ENCODE results near the gene VENTX. TPM values are rescaled to one million over a fixed set of nuclear protein-coding genes. Genes with fewer than 3 reads are reported as not detected.

The VENTX gene, protein sequence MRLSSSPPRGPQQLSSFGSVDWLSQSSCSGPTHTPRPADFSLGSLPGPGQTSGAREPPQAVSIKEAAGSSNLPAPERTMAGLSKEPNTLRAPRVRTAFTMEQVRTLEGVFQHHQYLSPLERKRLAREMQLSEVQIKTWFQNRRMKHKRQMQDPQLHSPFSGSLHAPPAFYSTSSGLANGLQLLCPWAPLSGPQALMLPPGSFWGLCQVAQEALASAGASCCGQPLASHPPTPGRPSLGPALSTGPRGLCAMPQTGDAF
- total RNA-seq (under 1 TPM in 1 of 2 donors, not detected in 1; 0.06 TPM), polyA plus RNA-seq (ENCODE audit: insufficient read length in 2 of 2) (under 1 TPM; 0.14 to 0.24 TPM)
- long read RNA-seq, donor 1: 0 reads
- long read RNA-seq, donor 2: 0 reads
- long read RNA-seq, donor 3: 0 reads
- long read RNA-seq, donor 4: 0 reads

DNA sequence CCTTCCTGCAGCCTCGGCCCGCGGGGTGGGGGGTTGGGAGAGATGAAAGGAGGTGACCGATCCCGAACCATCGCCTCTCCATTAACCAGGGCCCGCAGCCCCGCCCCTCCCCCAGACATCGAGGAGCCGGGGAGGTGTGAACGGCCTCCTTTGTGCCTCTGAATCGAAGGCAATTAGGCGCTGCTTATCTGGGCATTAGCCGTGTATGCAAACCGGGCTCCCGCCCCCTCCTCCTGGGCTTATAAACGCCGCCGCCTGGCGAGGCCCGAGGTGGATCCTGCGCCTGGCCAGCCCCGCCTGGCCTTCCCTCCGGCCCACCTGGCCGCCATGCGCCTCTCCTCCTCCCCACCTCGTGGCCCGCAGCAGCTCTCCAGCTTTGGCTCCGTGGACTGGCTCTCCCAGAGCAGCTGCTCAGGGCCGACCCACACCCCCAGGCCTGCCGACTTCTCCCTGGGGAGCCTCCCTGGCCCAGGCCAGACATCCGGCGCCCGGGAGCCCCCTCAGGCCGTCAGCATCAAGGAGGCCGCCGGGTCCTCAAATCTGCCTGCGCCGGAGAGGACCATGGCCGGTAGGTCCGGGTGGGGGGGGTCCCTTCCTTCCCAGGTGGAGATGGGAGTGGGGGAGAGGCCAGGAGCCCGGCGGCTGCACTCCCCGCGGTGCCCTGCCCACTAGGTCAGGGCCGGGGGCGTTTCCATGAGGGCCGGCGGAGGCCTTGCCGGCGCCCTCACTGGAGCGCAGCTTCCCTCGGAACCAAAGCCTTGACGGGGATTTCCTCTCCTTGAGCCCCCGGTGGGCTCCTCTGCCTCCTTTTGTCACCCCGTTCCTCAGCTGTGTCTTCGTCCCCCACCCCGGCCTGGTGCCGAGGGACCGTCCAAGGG is at the start of gene VENTX:
Gene VENTX, plus strand, starts transcription at position 268 of the 878 bp plus-strand sequence. Its CDS starts 60 bp downstream, at position 328.
- H3K4me1 ChIP-seq (ENCODE audit: control insufficient read depth, insufficient read depth, low read length): peaks cover 11% of the 10 kb centered on the region
- WGBS (ENCODE audit: insufficient coverage): 2% methylated on average over 54 of the region's 60 CpGs
- no peak within 1 kb of the TSS for H3K27ac ChIP-seq (ENCODE audit: low read depth, low read length)
- H3K36me3 ChIP-seq (ENCODE audit: control insufficient read depth, insufficient read depth, low read length): no peaks in the 10 kb centered on the region
- no peaks in the 10 kb centered on the region for H3K9me3 ChIP-seq (ENCODE audit: control insufficient read depth, insufficient read depth, low read length)
- no peak for DNase-seq (ENCODE audit: low read depth in 4 of 6, low spot score in 6 of 6)
- H3K4me3 ChIP-seq (ENCODE audit: low read depth, low read length): no peak within 1 kb of the TSS
- H3K27me3 ChIP-seq (ENCODE audit: control insufficient read depth, insufficient read depth, low read length): peaks cover 79% of the 10 kb centered on the region

DNA sequence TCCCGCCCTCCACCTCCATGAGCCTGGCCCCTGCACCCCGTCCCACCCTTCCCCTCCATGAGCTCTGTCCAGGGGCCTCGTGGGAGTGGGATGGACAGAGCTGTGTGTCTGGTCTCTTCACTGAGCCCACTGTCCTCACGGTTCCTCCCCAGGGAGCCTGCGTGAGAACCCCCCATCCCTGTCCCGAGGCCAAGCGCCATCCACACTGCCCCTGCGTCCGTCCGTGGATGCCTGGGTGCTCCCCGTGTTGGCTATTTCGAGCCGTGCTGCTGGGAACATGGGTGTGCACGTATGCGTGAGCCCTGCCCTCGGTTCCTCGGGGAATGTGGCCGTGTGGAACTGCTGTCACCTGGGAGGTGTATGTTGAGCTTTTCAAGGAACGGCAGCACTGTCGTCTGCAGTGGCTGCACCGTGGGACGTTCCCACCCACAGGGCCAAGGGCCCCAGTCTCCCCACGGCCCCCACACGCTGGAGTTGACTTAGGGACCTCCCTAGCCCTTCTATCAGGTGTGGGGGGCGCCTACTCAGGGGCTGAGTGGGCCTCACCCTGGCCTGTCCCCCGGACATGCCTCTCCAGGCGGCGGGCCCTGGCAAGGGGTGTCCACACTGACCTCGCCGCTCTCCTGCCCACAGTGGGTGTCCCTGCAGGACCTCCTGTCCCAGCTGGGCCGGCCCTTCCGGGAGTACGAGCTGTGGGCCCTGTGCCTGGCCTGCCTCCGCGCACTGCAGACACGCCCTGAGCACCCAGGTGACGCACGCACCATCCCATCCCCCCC is 49.6 kb upstream of the VENTX start:
- Histone ChIP-seq H3K4me1 (ENCODE audit: control insufficient read depth, insufficient read depth, low read length) (no peaks in the 10 kb centered on the region), H3K27me3 (ENCODE audit: control insufficient read depth, insufficient read depth, low read length) (peaks cover 2% of the 10 kb centered on the region), H3K36me3 (ENCODE audit: control insufficient read depth, insufficient read depth, low read length) (peaks cover 75% of the 10 kb centered on the region), H3K4me3 (ENCODE audit: low read depth, low read length) (no peak overlapping the region), H3K9me3 (ENCODE audit: control insufficient read depth, insufficient read depth, low read length) (no peaks in the 10 kb centered on the region), H3K27ac (ENCODE audit: low read depth, low read length) (no peak overlapping the region)
- WGBS (ENCODE audit: insufficient coverage): 87% methylated on average over 28 of the region's 38 CpGs
- no peak for DNase-seq (ENCODE audit: low read depth in 4 of 6, low spot score in 6 of 6)

DNA sequence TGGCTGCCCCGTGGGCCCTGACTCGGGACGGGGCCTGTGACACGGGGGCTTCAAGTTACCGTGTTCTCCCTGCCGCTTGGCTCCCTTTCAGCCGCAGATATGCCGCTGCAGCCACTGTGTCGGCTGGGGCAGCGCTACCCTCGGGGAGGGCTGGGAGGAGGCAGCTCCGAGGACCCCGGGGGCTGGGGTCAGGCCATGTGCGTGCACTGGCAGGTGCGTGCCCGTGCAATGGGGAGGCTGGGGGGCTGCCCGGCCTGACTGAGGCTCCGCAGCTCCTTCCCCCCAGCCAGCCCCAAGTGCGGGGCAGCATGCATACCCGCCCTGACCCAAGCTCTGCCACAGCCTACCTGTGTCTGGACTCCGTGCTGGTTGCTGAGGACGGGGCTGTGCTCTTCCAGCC is 48.4 kb upstream of the VENTX start:
- H3K4me3 ChIP-seq (ENCODE audit: low read depth, low read length): no peak overlapping the region
- no peak for DNase-seq (ENCODE audit: low read depth in 4 of 6, low spot score in 6 of 6)
- H3K4me1 ChIP-seq (ENCODE audit: control insufficient read depth, insufficient read depth, low read length): no peaks in the 10 kb centered on the region
- H3K9me3 ChIP-seq (ENCODE audit: control insufficient read depth, insufficient read depth, low read length): no peaks in the 10 kb centered on the region
- WGBS (ENCODE audit: insufficient coverage): 84% methylated on average over 22 of the region's 22 CpGs
- H3K27me3 ChIP-seq (ENCODE audit: control insufficient read depth, insufficient read depth, low read length): peaks cover 2% of the 10 kb centered on the region
- H3K27ac ChIP-seq (ENCODE audit: low read depth, low read length): no peak overlapping the region
- peaks cover 63% of the 10 kb centered on the region for H3K36me3 ChIP-seq (ENCODE audit: control insufficient read depth, insufficient read depth, low read length)

DNA sequence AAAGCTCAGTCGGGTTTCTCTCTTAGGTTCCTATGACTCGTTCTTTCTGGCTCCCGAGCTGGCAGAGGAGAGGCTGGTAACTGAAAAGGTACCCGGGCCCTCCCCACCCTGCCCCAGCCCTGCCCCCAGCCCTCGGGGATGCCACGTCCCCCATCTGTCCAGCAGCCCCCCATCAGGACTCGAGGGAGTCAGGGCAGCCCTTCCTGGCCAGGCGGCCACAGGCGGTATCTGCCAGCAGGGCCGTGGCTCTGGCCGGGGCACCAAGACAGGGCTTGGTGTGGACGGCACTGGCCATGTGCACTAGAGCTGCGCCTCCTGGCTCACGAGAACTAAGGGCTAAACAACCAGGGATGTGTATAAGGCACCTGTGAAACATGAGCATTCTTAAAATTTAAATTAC is 47.9 kb upstream of the VENTX start:
- 92% methylated on average over 8 of the region's 14 CpGs for WGBS (ENCODE audit: insufficient coverage)
- no peaks in the 10 kb centered on the region for H3K4me1 ChIP-seq (ENCODE audit: control insufficient read depth, insufficient read depth, low read length)
- H3K27me3 ChIP-seq (ENCODE audit: control insufficient read depth, insufficient read depth, low read length): peaks cover 2% of the 10 kb centered on the region
- no peak for DNase-seq (ENCODE audit: low read depth in 4 of 6, low spot score in 6 of 6)
- H3K36me3 ChIP-seq (ENCODE audit: control insufficient read depth, insufficient read depth, low read length): peaks cover 58% of the 10 kb centered on the region
- no peaks in the 10 kb centered on the region for H3K9me3 ChIP-seq (ENCODE audit: control insufficient read depth, insufficient read depth, low read length)
- H3K27ac ChIP-seq (ENCODE audit: low read depth, low read length): no peak overlapping the region
- H3K4me3 ChIP-seq (ENCODE audit: low read depth, low read length): no peak overlapping the region

DNA sequence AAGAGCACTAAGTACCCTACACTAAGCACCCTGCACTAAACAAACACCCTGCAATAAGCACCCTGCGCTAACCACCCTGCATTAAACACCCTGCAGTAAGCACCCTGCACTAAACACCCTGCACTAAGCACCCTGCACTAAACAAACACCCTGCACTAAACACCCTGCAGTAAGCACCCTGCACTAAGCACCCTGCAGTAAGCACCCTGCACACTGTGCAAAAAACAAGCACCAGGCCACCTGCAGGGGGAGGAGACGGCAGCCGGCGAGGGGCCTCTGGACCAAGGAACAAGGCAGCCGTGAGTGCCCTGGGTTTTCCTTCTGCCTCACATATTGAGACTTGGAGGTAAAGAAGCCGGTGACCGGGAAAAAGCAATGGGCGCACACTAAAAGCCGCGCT is 47.4 kb upstream of the VENTX start:
- H3K27me3 ChIP-seq (ENCODE audit: control insufficient read depth, insufficient read depth, low read length): peaks cover 2% of the 10 kb centered on the region
- peaks cover 57% of the 10 kb centered on the region for H3K36me3 ChIP-seq (ENCODE audit: control insufficient read depth, insufficient read depth, low read length)
- DNase-seq (ENCODE audit: low read depth in 4 of 6, low spot score in 6 of 6): no peak

DNA sequence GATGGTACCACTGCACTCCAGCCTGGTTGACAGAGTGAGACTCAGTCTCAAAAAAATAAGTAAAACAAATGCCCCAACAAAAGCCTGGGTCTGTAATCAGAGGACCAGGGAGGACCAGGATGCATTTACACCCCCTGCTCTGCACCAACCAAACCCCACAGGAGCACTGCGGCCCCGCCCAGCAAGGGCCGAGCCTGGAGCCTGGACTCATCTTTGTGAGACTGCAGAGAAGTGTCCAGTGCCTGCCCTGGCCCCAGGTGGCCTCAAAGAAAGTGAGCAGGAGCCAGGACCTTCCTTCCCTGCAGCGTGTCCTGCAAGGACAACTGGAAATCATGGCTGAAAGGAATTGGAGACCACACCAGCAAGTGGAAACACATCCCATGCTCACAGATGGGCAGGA is 46.0 kb upstream of the VENTX start:
- peaks cover 58% of the 10 kb centered on the region for H3K36me3 ChIP-seq (ENCODE audit: control insufficient read depth, insufficient read depth, low read length)
- 95% methylated on average over 3 of the region's 4 CpGs for WGBS (ENCODE audit: insufficient coverage)
- no peak overlapping the region for H3K4me3 ChIP-seq (ENCODE audit: low read depth, low read length)
- no peaks in the 10 kb centered on the region for H3K9me3 ChIP-seq (ENCODE audit: control insufficient read depth, insufficient read depth, low read length)
- H3K27me3 ChIP-seq (ENCODE audit: control insufficient read depth, insufficient read depth, low read length): peaks cover 2% of the 10 kb centered on the region
- H3K27ac ChIP-seq (ENCODE audit: low read depth, low read length): no peak overlapping the region
- no peak for DNase-seq (ENCODE audit: low read depth in 4 of 6, low spot score in 6 of 6)
- no peaks in the 10 kb centered on the region for H3K4me1 ChIP-seq (ENCODE audit: control insufficient read depth, insufficient read depth, low read length)

More for the DNA sequence above, 47.4 kb upstream of the VENTX start:
- H3K4me1 ChIP-seq (ENCODE audit: control insufficient read depth, insufficient read depth, low read length): no peaks in the 10 kb centered on the region
- H3K4me3 ChIP-seq (ENCODE audit: low read depth, low read length): no peak overlapping the region
- no peaks in the 10 kb centered on the region for H3K9me3 ChIP-seq (ENCODE audit: control insufficient read depth, insufficient read depth, low read length)
- H3K27ac ChIP-seq (ENCODE audit: low read depth, low read length): no peak overlapping the region
- 94% methylated on average over 9 of the region's 10 CpGs for WGBS (ENCODE audit: insufficient coverage)

DNA sequence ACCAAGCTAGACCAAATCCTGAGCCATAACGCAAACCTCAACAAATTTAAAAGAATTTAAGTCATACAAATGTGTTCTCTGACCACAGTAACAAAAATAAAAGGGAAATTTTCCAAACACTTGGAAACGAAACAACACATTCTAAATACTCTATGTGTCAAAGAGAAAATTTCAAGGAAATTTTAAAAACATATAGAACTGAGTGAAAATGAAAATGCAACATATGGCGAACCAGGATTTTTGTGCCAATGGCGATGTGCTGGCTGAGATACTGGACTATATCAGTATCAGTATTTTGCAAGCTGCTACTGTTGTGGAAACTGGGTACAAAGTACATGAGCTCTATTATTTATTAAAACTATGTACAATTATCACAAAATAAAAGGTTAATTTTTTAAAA is 43.5 kb upstream of the VENTX start:
- 100% methylated on average over 2 of the region's 4 CpGs for WGBS (ENCODE audit: insufficient coverage)
- peak in 1 of 6 donors; percentile 66 for DNase-seq (ENCODE audit: low read depth in 4 of 6, low spot score in 6 of 6)
- Histone ChIP-seq H3K9me3 (ENCODE audit: control insufficient read depth, insufficient read depth, low read length) (no peaks in the 10 kb centered on the region), H3K27ac (ENCODE audit: low read depth, low read length) (no peak overlapping the region), H3K27me3 (ENCODE audit: control insufficient read depth, insufficient read depth, low read length) (no peaks in the 10 kb centered on the region), H3K4me3 (ENCODE audit: low read depth, low read length) (no peak overlapping the region), H3K4me1 (ENCODE audit: control insufficient read depth, insufficient read depth, low read length) (no peaks in the 10 kb centered on the region), H3K36me3 (ENCODE audit: control insufficient read depth, insufficient read depth, low read length) (peaks cover 60% of the 10 kb centered on the region)

DNA sequence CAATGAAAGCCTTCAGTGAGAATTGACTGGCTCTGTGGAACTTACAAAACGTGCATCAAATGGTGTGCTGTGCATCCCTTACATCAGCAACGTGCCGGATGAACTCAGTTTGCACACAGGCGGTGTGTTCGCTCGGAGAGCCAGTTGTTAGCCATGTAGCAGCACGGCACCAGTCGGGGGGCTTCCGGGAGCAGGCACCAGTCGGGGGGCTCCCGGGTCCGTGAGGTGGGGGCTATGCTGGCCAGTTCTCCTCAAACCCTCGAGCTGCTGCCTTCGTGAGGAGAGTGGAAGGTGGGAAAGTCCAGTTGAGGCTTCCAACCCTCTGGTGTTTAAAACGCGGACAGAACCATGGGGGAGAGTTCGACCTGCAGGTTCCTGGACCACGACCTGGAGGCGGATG is 42.6 kb upstream of the VENTX start:
- Histone ChIP-seq H3K27me3 (ENCODE audit: control insufficient read depth, insufficient read depth, low read length) (no peaks in the 10 kb centered on the region), H3K27ac (ENCODE audit: low read depth, low read length) (no peak overlapping the region), H3K4me1 (ENCODE audit: control insufficient read depth, insufficient read depth, low read length) (no peaks in the 10 kb centered on the region), H3K36me3 (ENCODE audit: control insufficient read depth, insufficient read depth, low read length) (peaks cover 61% of the 10 kb centered on the region), H3K9me3 (ENCODE audit: control insufficient read depth, insufficient read depth, low read length) (no peaks in the 10 kb centered on the region), H3K4me3 (ENCODE audit: low read depth, low read length) (no peak overlapping the region)
- 92% methylated on average over 19 of the region's 19 CpGs for WGBS (ENCODE audit: insufficient coverage)
- DNase-seq (ENCODE audit: low read depth in 4 of 6, low spot score in 6 of 6): no peak

DNA sequence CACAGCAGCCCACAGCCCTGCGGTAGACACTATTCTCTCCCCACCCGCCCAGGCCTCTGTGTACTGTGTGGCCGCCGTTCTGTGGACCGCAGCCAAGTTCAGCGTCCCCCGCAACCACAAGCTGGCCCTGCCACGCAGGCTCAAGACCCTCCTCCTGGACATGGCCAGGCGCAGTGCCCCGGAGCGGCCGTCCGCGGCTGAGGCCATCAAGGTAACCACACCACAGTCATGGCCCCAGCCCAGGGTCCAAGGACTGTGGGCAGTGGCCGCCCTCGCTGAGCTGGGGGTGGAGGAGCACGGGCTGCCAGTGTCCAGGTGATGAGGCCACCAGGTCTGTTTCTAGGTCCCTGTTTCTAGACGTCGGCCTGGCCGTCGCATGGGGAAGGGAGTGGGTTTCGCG is 42.0 kb upstream of the VENTX start:
- Histone ChIP-seq H3K27me3 (ENCODE audit: control insufficient read depth, insufficient read depth, low read length) (no peaks in the 10 kb centered on the region), H3K36me3 (ENCODE audit: control insufficient read depth, insufficient read depth, low read length) (peaks cover 62% of the 10 kb centered on the region), H3K9me3 (ENCODE audit: control insufficient read depth, insufficient read depth, low read length) (no peaks in the 10 kb centered on the region), H3K27ac (ENCODE audit: low read depth, low read length) (no peak overlapping the region), H3K4me1 (ENCODE audit: control insufficient read depth, insufficient read depth, low read length) (no peaks in the 10 kb centered on the region), H3K4me3 (ENCODE audit: low read depth, low read length) (no peak overlapping the region)
- no peak for DNase-seq (ENCODE audit: low read depth in 4 of 6, low spot score in 6 of 6)
- 94% methylated on average over 22 of the region's 23 CpGs for WGBS (ENCODE audit: insufficient coverage)

Data from spinal cord (tissue), 10 donors.